NK-92 treated with Interleukin-12 subunit alpha and Interleukin-12 subunit beta, amount 100 ng/mL, for 24 hours (cell line): Measurements from ENCODE around the gene OTUB1.

Experiments used
- DNase-seq: peaks from one replicate; lab custom pipeline; 2025; lab: John Stamatoyannopoulos, UW

Gene OTUB1

GRCh38 chr11:64023712-64024710, 37.8 kb downstream of the OTUB1 start:
- DNase-seq = no peak

- DNase-seq = no peak
Observed at GRCh38 chr11:64025205-64025604, 39.0 kb downstream of the OTUB1 start.

- no peak for DNase-seq
Observed at GRCh38 chr11:64026575-64027205, 40.5 kb downstream of the OTUB1 start.

- no peak for DNase-seq
Observed at GRCh38 chr11:64027651-64028397, 41.6 kb downstream of the OTUB1 start.

- DNase-seq = no peak
Observed at GRCh38 chr11:64028398-64029115, 42.3 kb downstream of the OTUB1 start.

DNA sequence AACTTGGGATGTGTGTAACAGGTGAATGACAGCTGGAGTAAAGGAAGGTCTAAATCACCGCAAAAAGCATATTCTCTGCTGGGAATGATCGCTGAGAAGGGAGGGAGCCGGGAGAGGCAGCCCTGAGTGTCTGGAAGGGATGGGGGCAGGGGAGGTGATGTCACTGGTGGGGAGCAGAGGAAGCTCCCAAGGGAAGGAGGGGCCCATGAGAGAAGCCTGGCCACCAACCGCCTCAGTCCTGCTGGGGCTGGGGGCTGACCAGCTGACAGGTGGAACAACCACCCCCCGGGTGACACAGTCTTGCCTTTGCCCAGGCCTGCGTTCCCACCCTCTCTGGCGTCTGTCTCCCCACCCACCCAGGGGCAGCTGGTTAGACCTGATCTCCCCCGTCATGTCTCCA, 43.5 kb downstream of the OTUB1 start:
- DNase-seq = no peak

- no peak for DNase-seq
Observed at GRCh38 chr11:64031001-64031400, 44.8 kb downstream of the OTUB1 start.

GRCh38 chr11:64032050-64032449, 45.8 kb downstream of the OTUB1 start:
- DNase-seq = no peak

DNA sequence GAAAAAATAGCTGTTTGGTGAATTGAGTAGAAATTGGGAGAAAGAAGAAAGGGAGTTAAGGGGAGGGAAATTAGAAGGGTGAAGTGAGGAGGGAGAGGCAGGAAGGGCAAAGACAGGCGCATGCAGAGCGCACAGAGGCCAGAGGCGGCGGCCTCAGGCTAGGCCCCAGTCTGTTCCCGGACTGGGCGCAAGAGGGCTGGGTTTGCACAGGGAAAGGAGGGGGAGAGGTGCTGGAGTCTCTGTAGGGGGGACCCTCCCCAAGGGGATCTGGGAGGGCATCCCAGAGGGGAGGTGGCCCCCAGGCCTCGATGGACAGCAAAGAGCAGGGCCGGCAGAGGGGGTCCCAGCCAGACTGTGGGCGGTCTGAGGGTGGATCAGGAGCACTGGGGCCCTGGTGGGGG, 48.2 kb downstream of the OTUB1 start:
- no peak for DNase-seq

GRCh38 chr11:64035081-64035524, 48.9 kb downstream of the OTUB1 start:
- no peak for DNase-seq

- DNase-seq = no peak
Observed at GRCh38 chr11:64035576-64035975, 49.3 kb downstream of the OTUB1 start, which contains the start of gene FLRT1. TSS of gene FLRT1 (plus strand) at chr11:64035931. CDS start at chr11:64116268, 80,337 bp downstream.

GRCh38 chr11:64036087-64037026, 50.1 kb downstream of the OTUB1 start:
- DNase-seq = no peak

GRCh38 chr11:64037027-64037634, 50.9 kb downstream of the OTUB1 start:
- no peak for DNase-seq

GRCh38 chr11:64038500-64038899, 52.3 kb downstream of the OTUB1 start:
- no peak for DNase-seq

DNA sequence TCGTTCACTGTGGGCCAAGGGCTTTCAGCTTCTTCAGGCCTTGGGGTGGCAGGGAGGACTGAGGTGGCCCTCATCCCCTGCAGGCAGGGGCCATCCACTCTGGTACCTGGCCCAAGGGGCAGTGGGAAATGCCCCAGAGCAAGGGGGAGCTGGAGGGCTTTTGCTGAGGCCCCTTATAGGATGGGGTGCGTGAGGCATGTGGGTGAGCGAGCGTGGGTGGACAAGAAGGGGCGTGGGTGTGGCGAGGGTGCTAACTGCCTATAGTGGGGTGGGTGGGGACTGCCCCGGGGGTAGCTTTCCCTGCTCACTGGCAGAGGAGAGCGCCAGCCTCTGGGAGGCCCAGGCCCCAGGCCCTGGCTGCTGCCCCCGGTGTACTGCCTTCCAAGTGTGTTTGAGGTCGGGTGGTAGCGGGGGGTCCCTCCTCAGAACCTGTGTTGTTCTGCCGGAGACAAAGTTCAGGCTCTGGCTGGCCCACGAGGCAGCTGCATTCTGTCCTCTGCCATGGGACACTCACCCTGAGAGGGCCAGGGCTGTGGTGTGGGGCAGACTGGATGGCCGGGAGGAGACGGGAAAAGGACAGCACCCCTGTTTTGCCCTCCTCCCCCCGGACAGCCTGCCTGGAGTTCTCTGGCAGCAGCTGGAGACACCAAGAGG, 52.9 kb downstream of the OTUB1 start:
- no peak for DNase-seq

GRCh38 chr11:64040684-64041322, 54.6 kb downstream of the OTUB1 start:
- no peak for DNase-seq

GRCh38 chr11:64041846-64042245, 55.6 kb downstream of the OTUB1 start:
- no peak for DNase-seq

DNA sequence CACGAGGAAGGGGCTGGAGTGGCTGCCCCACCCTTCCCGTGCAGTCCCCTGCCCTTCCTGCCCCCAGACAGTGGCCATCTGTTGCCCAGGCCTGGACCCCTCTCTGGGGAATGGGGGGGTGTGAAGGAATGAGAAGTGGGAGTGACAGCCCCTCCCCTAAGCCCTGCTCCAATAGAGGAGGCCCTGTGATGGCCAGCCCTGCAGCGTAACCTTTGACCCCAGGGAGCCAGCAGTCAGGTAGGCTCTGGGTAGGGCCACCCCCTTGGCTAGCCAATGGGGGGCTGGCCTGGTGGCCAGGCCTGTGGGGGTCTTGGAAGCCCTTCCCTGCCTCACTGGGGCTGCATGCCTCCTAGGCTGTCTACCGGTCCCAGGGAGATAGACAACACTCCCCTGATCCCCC, 56.1 kb downstream of the OTUB1 start:
- DNase-seq = no peak

DNA sequence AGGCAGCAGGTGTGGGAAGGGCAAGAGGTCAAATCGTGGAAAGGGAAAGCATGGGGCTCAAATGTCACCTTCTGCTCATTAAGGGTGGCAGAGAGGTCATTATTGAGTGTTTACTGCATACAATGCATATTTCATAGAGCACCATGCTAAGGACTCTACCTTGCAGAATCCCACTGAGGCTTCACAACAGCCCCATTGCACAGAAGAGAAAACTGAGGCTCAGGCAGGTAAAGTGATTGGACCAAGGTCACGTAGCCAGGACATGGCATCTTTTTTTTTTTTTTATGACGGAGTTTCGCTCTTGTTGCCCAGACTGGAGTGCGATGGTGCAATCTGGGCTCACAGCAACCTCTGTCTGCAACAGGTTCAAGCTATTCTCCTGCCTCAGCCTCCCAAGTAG, 57.3 kb downstream of the OTUB1 start:
- DNase-seq = no peak
